Naive thymus-derived CD8-positive, alpha-beta T cell (primary cell): ENCODE data around the gene CHGA. TPM values are rescaled to one million over a fixed set of nuclear protein-coding genes. Genes with fewer than 3 reads are reported as not detected.

Experiments used
- ATAC-seq, 2 donors: fragments of 150-1000 bp; cut with Tn5 transposase in 1 of 2; sonication (Bioruptor Pico), chemical (Tn5 transposase) in 1 of 2; 1 replicate in 1 of 2; 2 replicates in 1 of 2; pipeline ENCODE4 v1.10.0; 2021; ENCODE audit warnings: mild to moderate bottlenecking in 2 of 2, moderate library complexity in 2 of 2
- POLR2A ChIA-PET: fragments of 350-600 bp; sonication (Branson Sonifier 250); formaldehyde crosslinking; loops from one replicate; lab custom pipeline; 2021; ENCODE audit warnings: antibody characterized with exemption; lab: Charles Lee
- DNase-seq, 10 donors: peaks; one replicate each; pipeline versions ENCODE4 v3.0.0 to v3.0.0-alpha.2; 2020 to 2022
- H3K27ac Mint-ChIP-seq, 10 donors: one replicate each; pipeline ENCODE4 v1.8.0; 2020 to 2022; ENCODE audit warnings: mild to moderate bottlenecking in 10 of 10, mixed read lengths in 10 of 10, moderate library complexity in 4 of 10, inconsistent platforms in 1 of 10
- H3K27me3 Mint-ChIP-seq, 5 donors: one replicate each; pipeline ENCODE4 v1.8.0; 2021 to 2022; ENCODE audit warnings: mixed read lengths in 5 of 5
- H3K36me3 Mint-ChIP-seq, 3 donors: one replicate each; pipeline ENCODE4 v1.8.0; 2020 to 2022; ENCODE audit warnings: mixed read lengths in 3 of 3, mild to moderate bottlenecking in 2 of 3, inconsistent platforms in 1 of 3
- H3K4me1 Mint-ChIP-seq, 4 donors: one replicate each; pipeline ENCODE4 v1.8.0; 2021 to 2022; ENCODE audit warnings: mixed read lengths in 4 of 4
- H3K4me3 Mint-ChIP-seq, 10 donors: one replicate each; pipeline ENCODE4 v1.8.0; 2020 to 2022; ENCODE audit warnings: mild to moderate bottlenecking in 10 of 10, mixed read lengths in 10 of 10, moderate library complexity in 6 of 10, inconsistent platforms in 1 of 10
- H3K9me3 Mint-ChIP-seq, 9 donors: one replicate each; pipeline ENCODE4 v1.8.0; 2020 to 2022; ENCODE audit warnings: mixed read lengths in 9 of 9, mild to moderate bottlenecking in 3 of 9, inconsistent platforms in 1 of 9, moderate library complexity in 1 of 9
- polyA plus RNA-seq, 3 donors: library from polyadenylated mRNA; unstranded; fragments of 300-500 nt; fragmentation: Illumina TruSeq; gene quantifications; one replicate each; pipeline ENCODE4 v1.2.3, GENCODE V29; 2021
- total RNA-seq, 8 experiments: library from RNA in 2 of 8; stranded (reverse) in 2 of 8; gene quantifications; one replicate each; pipeline ENCODE4 v1.2.3 and lab custom pipeline; 2021 to 2026

CHGA gene, protein sequence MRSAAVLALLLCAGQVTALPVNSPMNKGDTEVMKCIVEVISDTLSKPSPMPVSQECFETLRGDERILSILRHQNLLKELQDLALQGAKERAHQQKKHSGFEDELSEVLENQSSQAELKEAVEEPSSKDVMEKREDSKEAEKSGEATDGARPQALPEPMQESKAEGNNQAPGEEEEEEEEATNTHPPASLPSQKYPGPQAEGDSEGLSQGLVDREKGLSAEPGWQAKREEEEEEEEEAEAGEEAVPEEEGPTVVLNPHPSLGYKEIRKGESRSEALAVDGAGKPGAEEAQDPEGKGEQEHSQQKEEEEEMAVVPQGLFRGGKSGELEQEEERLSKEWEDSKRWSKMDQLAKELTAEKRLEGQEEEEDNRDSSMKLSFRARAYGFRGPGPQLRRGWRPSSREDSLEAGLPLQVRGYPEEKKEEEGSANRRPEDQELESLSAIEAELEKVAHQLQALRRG
- total RNA-seq (not detected), polyA plus RNA-seq (under 1 TPM in 1 of 3 donors, not detected in 2; 0.46 TPM), total RNA-seq (lab: John Stamatoyannopoulos, UW) (0 to 0.09 (median 0) reads per million in 6 experiments)

DNA sequence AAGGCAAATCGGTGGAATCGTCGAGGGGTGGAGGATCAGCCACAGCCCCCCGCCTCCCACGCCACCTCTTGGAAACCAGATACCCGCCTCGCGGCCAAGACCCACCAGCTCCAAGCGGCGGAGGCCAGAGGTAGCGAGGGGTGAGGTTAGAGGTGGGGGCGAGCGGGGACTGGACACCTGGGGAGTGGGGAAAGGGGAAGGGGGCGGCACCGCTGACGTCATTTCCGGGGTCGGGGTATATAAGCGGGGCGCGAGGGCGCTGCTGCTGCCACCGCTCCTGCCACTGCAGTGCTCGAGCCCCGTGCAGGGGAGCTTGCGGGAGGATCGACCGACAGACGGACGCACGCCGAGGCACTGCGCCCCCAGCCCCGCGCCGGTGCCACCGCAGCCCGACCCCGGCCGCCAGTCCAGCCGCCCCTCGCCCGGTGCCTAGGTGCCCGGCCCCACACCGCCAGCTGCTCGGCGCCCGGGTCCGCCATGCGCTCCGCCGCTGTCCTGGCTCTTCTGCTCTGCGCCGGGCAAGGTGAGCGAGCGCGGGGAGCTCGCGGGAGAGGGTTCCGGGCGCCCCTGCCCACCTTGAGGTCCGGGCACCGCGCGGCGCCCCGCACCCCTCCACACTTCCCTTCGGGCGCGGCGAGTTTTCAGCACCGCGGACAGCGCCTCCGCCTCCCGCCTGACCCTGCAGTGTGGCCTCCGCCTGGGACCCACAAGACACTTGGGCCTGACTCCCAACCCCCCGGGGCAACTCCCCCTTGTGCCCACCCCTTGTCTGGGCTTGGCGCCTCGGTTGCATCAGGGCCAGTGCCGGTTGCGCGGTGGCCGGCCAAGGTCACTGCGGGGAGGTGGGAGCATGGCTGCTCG is at the start of gene CHGA:
Gene CHGA (plus strand): TSS at position 268 of the 861 bp plus-strand sequence. CDS start 210 bp downstream, at position 478.
- ATAC-seq: peak; percentile 72 to 86
- POLR2A ChIA-PET: no interaction called here
- Mint-ChIP-seq H3K27me3 (peaks cover 14 to 66% (median 34%) of the 10 kb centered on the region in 5 donors), H3K36me3 (peaks cover 0 to 5% (median 3%) of the 10 kb centered on the region in 3 donors), H3K4me3 (peak within 1 kb of the TSS in 3 of 10 donors; percentile 31 to 45 (median 42)), H3K4me1 (peaks cover 0 to 9% (median 3%) of the 10 kb centered on the region in 4 donors), H3K27ac (no peak within 1 kb of the TSS), H3K9me3 (peaks cover 0 to 14% (median 0%) of the 10 kb centered on the region in 9 donors)
- DNase-seq: peak in 9 of 10 donors; percentile 39 to 74 (median 48)

DNA sequence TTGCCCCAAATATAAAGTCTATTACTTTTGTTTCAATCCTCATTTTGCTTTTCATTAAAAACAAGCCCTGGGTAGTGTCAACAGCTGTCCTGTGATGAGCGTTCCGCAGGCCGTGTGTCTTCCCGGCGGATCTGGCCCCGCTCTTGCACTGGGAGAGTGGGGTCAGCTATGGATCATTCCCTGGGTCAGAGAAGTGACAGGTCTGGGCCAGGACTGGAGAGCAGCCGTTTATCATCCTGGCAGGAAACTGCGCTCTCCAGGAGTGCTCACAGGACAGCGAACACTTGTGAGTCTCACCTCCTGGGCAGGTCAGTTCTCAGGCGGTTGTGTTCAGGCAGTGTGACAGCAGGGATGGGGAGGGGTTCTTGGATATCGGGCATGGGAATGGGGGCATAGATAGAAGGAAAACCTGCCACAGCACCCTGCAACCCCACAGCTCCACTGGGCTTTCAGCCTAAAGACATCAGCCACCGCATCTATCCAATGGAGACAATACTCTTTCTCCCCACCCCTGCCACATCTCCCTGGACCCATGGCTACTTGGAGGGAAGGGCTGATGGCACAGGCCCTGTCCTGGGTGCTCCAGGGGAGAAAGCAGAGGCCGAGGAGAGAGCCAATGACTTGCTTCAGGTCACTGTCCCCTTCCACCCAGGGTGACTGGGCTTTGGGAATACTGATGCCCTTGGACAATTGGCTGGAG is 47.8 kb upstream of the CHGA start:
- Mint-ChIP-seq H3K36me3 (no peaks in the 10 kb centered on the region), H3K27me3 (peaks cover 7 to 40% (median 12%) of the 10 kb centered on the region in 5 donors), H3K27ac (no peak overlapping the region), H3K4me3 (no peak overlapping the region), H3K9me3 (no peaks in the 10 kb centered on the region), H3K4me1 (no peaks in the 10 kb centered on the region)
- POLR2A ChIA-PET: no interaction called here
- DNase-seq (no peak), ATAC-seq (no peak)

DNA sequence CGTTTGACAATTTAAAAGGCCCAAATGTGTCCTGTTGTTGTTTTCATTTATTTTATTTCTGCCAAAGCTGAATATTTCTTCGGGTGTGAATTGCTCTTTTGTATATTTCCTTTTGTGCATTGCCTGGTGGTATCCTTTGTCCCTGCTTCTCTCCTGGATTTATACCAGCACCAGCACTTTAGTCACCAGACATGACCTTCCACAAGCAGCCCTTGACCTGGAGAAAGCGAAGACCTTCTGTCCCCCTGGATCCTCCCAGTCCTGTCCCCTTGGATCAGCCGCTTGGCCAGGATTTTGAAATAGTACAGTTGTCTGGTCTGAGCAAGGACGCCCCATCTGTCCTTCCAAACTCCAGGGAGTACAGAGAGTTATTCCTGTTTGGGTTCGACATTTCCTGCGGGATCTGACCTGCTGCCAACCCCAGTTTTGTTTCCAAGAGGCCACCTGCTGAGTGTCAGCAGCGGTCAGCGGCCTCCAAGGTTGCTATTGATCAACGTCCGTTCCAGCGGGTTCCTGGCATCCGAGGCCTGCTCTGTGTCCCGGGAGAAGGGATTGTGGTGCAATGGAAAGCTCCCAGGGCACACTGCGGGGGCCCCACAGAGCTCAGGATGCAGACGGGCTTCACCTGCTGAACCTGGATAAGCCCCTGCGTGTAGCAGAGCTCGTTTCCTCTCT is 45.1 kb upstream of the CHGA start:
- Mint-ChIP-seq H3K36me3 (no peaks in the 10 kb centered on the region), H3K4me3 (no peak overlapping the region), H3K27ac (no peak overlapping the region), H3K27me3 (peaks cover 10 to 61% (median 23%) of the 10 kb centered on the region in 5 donors), H3K4me1 (peaks cover 0 to 2% (median 0%) of the 10 kb centered on the region in 4 donors), H3K9me3 (peaks cover 0 to 4% (median 0%) of the 10 kb centered on the region in 9 donors)
- no peak for DNase-seq
- ATAC-seq: no peak
- POLR2A ChIA-PET: no interaction called here

DNA sequence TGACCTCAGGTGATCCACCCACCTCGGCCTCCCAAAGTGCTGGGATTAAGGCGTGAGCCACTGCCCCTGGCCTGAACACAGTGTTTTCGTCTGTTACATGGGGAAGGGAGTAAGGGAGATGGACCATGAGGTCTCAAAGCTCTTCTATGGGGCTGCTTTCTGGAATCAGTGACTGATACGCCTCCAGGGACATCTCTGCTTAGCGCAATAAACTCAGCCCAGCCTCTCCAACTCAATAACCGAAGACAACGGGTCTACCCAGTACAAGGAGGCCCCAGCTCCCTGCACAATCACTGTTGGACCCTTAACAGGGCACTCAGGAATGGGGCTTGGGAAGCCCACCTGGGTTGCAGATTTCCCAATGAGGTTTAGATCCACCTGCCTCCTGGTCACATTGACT is 42.6 kb upstream of the CHGA start:
- Mint-ChIP-seq H3K9me3 (peaks cover 0 to 4% (median 0%) of the 10 kb centered on the region in 9 donors), H3K4me1 (peaks cover 0 to 2% (median 0%) of the 10 kb centered on the region in 4 donors), H3K4me3 (no peak overlapping the region), H3K36me3 (no peaks in the 10 kb centered on the region), H3K27me3 (peaks cover 13 to 68% (median 29%) of the 10 kb centered on the region in 5 donors), H3K27ac (peak overlapping the region in 1 of 10 donors; percentile 13)
- POLR2A ChIA-PET: no interaction called here
- ATAC-seq (no peak), DNase-seq (no peak)

DNA sequence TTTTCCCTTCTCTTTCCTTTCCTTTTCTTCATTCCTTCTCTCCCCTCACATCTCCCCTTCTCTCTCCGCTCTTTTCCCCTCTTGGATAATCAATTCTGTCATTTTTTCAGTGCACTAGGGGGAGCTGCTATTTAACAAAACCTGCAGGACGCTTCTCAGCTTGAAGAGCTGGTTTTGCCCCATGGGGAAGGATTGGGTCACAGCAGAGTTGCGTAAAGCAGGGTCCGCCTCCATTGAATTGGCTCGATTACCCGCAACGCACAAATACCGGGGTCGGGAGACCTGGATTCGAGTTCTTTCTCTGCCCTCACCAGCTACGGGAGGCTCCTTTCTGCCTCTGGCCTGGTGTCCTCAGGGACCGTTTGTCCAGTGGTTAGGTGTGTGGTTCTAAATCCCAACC is 42.1 kb upstream of the CHGA start:
- Mint-ChIP-seq H3K4me1 (peaks cover 0 to 2% (median 0%) of the 10 kb centered on the region in 4 donors), H3K9me3 (peaks cover 0 to 4% (median 0%) of the 10 kb centered on the region in 9 donors), H3K36me3 (no peaks in the 10 kb centered on the region), H3K4me3 (no peak overlapping the region), H3K27ac (no peak overlapping the region), H3K27me3 (peaks cover 14 to 72% (median 29%) of the 10 kb centered on the region in 5 donors)
- POLR2A ChIA-PET: no interaction called here
- ATAC-seq (no peak), DNase-seq (no peak)

DNA sequence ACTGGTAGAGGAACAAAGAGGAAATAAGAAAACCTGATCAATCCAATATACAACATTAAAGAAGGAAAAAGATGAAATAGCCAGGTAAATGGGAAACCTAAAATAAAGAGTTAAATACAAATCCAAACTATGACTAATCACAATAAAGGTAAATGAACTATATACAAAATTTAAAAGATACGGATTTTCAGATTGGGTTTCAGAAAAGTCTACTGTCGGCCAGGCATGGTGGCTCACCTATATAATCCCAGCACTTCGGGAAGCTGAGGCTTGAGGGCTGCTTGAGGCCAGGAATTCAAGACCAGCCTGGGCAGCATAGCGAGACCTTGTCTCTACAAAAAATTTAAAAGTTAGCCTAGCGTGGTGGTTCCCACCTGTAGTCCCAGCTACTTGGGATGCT is 39.9 kb upstream of the CHGA start:
- ATAC-seq (no peak), DNase-seq (no peak)
- Mint-ChIP-seq H3K4me1 (peaks cover 0 to 2% (median 0%) of the 10 kb centered on the region in 4 donors), H3K36me3 (no peaks in the 10 kb centered on the region), H3K4me3 (no peak overlapping the region), H3K9me3 (peaks cover 0 to 4% (median 0%) of the 10 kb centered on the region in 9 donors), H3K27ac (no peak overlapping the region), H3K27me3 (peaks cover 17 to 66% (median 33%) of the 10 kb centered on the region in 5 donors)
- POLR2A ChIA-PET: no interaction called here

DNA sequence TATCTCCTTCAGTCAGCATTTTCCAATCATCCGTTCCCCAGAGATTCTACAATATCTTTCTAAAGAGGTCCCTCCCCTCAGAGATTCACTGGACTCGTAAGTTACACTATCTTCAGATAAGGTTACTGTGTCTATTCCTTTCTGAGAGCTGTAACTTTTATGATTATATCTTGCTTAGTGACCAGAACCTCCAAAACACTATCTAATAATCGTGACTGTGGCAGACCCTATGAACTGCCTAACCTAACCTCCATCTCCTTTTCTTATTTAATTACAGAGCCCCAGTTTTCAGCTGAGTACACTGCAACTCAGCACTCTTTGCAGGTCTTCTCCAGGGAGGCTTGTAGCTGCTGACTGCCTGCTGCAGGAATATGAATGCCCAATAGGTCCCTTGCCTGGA is 38.5 kb upstream of the CHGA start:
- Mint-ChIP-seq H3K9me3 (peaks cover 0 to 4% (median 0%) of the 10 kb centered on the region in 9 donors), H3K27me3 (peaks cover 18 to 61% (median 31%) of the 10 kb centered on the region in 5 donors), H3K36me3 (no peaks in the 10 kb centered on the region), H3K4me1 (peaks cover 0 to 2% (median 0%) of the 10 kb centered on the region in 4 donors), H3K4me3 (no peak overlapping the region), H3K27ac (no peak overlapping the region)
- DNase-seq (no peak), ATAC-seq (no peak)
- POLR2A ChIA-PET: no interaction called here

DNA sequence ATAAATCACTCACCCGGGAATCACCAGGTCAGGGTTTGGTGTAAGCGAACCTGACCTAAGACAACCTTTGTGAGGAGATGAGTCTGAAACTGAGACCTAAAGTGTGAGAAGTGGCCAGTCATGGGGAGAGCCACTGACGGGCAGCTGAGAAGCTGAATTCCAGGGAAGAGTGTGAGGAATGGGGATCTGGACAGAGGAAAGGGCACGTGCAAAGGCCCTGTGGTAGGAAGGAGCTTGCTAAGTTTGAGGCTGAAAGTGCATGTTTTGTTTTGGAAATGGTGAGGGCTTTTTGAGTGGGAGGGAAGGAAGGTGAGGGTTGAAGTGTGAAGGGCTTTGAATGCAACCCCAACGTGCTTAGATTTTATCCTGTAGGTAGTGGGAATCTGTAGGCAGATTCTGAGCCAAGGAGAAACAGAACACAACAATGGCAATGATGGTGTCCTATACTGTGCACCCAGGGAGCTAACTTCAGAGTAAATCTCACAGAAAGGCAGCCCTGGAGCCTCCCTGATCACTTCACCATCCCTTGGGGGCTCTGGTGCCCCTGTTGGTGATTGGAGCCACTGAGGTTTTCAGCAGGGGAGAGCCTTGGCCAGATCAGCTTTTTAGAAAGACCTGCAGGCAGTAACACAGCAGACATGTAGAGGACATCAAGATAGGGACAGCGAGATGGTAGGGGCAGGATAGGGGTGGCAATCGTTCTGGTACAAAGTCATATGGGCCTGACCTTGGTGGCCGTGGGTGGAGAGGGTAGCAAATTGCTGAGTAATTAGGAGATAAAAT is 37.5 kb upstream of the CHGA start:
- ATAC-seq: no peak
- no peak overlapping the region for H3K4me3 Mint-ChIP-seq

DNA sequence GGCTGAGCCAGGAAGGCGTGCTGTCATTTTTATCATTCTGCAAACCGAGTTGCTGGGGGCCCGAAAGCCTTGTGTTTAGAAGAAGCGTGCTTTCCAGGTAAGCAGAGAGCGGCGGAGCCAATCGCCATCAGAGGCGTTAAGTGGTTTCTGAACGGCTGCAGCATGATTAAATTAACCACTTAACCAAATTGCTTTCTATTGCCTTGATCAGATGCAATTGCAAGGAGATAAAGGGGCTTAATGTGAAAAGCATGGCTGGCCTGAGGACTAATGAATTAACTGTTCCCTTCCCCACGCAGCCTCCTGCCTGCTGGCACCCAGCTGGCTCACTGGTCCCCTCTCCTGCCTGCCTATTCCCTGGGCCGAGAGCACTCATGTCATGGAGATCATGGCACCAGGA is 36.6 kb upstream of the CHGA start:
- ATAC-seq: no peak
- H3K27ac Mint-ChIP-seq: no peak overlapping the region
- no peaks in the 10 kb centered on the region for H3K36me3 Mint-ChIP-seq
- peaks cover 0 to 4% (median 0%) of the 10 kb centered on the region in 9 donors for H3K9me3 Mint-ChIP-seq
- POLR2A ChIA-PET: no interaction called here
- H3K27me3 Mint-ChIP-seq: peaks cover 15 to 41% (median 22%) of the 10 kb centered on the region in 5 donors
- peaks cover 0 to 2% (median 0%) of the 10 kb centered on the region in 4 donors for H3K4me1 Mint-ChIP-seq
- DNase-seq: no peak
- no peak overlapping the region for H3K4me3 Mint-ChIP-seq

More for the DNA sequence above, 37.5 kb upstream of the CHGA start:
- no peaks in the 10 kb centered on the region for H3K36me3 Mint-ChIP-seq
- POLR2A ChIA-PET: no interaction called here
- no peak for DNase-seq
- H3K27me3 Mint-ChIP-seq: peaks cover 15 to 50% (median 26%) of the 10 kb centered on the region in 5 donors
- H3K9me3 Mint-ChIP-seq: peaks cover 0 to 4% (median 0%) of the 10 kb centered on the region in 9 donors
- H3K27ac Mint-ChIP-seq: peak overlapping the region in 2 of 10 donors; percentile 3 to 76
- H3K4me1 Mint-ChIP-seq: peaks cover 0 to 2% (median under 1%) of the 10 kb centered on the region in 4 donors

DNA sequence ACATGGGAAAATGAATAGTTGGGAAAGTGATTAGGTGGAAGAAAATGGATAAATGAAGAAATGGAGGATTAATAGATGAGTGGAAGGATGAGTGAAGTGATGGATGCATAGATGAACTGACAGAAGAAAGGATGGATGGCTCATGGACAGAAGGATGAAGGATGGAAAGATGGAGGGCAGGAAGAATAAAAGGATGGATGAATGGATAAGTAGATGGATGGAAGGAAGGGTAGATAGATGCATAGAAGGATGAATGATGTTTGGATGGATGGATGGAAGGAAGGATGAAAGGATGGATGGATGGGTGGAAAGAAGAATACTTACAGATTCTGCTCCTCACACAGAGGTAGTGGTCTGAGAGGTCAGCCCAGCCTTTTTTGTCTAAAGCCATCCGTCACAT is 35.8 kb upstream of the CHGA start:
- POLR2A ChIA-PET: no interaction called here
- ATAC-seq: no peak
- H3K27ac Mint-ChIP-seq: no peak overlapping the region
- H3K36me3 Mint-ChIP-seq: no peaks in the 10 kb centered on the region
- no peak for DNase-seq
- peaks cover 0 to 7% (median 0%) of the 10 kb centered on the region in 9 donors for H3K9me3 Mint-ChIP-seq
- H3K4me1 Mint-ChIP-seq: peaks cover 0 to 2% (median 0%) of the 10 kb centered on the region in 4 donors
- H3K27me3 Mint-ChIP-seq: peaks cover 11 to 33% (median 20%) of the 10 kb centered on the region in 5 donors
- H3K4me3 Mint-ChIP-seq: no peak overlapping the region

DNA sequence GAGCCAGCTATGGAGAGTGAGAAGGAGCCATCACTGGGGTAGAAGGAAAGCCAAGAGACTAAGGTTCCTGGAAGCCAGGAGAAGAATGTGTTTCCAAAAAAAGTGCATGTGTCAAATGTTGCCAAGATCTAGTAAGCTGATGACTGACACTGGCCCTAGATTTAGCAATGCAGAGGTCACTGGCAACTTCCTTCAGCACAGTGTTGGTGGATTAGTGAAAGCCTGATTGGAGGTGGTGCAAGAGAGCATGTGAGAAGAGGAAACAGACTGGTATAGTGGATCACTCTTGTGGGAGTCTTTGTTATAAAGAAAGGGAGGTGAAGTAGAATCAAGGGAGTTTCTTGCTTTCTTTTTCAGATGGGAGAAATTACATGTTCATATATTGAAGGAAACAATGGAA is 34.1 kb upstream of the CHGA start:
- Mint-ChIP-seq H3K27ac (no peak overlapping the region), H3K4me3 (no peak overlapping the region), H3K27me3 (peaks cover 11 to 32% (median 18%) of the 10 kb centered on the region in 5 donors), H3K4me1 (peaks cover 0 to 2% (median under 1%) of the 10 kb centered on the region in 4 donors), H3K9me3 (peaks cover 5 to 19% (median 10%) of the 10 kb centered on the region in 9 donors), H3K36me3 (peaks cover 0 to 14% (median 2%) of the 10 kb centered on the region in 3 donors)
- POLR2A ChIA-PET: no interaction called here
- no peak for DNase-seq
- ATAC-seq: no peak
